Endometrial microvascular endothelial cells (primary cell): ENCODE results near the gene CLEC17A. TPM values are rescaled to one million over a fixed set of nuclear protein-coding genes. Genes with fewer than 3 reads are reported as not detected.
"Not testable (repeated sequence)": the region's sequence is repeated elsewhere in the genome, so short reads cannot be mapped to it uniquely, and the experiment has no call there.

Experiments used
- in situ Hi-C: cut with HindIII; loops from 2 replicates; pipeline ENCODE4 v1.10.0; 2017; ENCODE audit warnings: low sequenced_read_pairs, low pct_unique_long_range_greater_than_20kb; ENCODE audit errors: inconsistent ontology term
- total RNA-seq: library from RNA; depleted of rRNA; stranded (reverse); fragments of >200 nt; gene quantifications from one replicate; pipeline ENCODE4 v1.2.3, GENCODE V29; 2015; ENCODE audit errors: inconsistent ontology term

The CLEC17A gene, protein sequence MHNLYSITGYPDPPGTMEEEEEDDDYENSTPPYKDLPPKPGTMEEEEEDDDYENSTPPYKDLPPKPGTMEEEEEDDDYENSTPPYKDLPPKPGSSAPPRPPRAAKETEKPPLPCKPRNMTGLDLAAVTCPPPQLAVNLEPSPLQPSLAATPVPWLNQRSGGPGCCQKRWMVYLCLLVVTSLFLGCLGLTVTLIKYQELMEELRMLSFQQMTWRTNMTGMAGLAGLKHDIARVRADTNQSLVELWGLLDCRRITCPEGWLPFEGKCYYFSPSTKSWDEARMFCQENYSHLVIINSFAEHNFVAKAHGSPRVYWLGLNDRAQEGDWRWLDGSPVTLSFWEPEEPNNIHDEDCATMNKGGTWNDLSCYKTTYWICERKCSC
- not detected for total RNA-seq

DNA sequence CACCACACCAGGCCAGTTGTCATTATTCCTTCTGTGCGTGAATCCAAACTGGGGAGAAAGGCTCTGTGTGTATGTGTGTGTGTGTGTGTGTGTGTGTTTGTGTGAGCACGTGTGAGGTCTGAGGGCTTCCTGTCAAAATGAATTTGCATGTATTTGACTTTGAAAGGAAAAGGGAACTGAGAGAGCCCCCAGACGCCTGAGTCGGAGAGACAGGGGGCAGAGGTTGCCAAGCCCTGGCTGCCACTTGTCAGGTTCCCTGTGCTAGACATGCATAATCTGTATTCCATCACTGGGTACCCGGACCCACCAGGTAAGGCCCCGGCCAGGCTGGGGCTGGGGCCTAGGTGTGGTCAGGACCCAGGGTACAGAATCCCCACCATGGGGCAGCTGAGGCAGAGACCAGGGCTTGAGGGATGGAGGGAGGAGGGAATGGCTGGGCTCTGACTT is at the start of gene CLEC17A:
Gene CLEC17A, plus strand, starts transcription at position 191 of the 447 bp plus-strand sequence. Its CDS starts 77 bp downstream, at position 268.
- in situ Hi-C loops = no loop called here

DNA sequence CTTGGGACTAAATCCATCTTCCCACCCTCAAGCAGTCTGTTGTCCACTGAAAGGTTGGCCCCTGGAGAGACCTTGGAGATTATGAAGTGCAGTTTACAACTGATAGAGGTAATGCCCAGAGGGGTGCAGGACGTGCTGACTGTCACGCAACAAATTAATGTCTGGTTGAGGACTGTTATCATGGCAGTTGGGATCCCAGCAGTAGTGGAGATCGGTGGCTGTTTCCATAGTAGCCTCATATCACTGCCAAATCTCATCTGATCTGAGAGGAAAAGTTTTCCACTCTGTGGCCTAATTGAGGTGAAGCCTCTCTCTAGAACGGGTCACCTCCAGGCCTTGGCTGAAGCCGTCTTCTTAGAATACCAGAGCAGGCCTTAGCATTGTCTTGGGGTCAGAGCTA is 49.4 kb upstream of the CLEC17A start:
- in situ Hi-C loops = no loop called here

DNA sequence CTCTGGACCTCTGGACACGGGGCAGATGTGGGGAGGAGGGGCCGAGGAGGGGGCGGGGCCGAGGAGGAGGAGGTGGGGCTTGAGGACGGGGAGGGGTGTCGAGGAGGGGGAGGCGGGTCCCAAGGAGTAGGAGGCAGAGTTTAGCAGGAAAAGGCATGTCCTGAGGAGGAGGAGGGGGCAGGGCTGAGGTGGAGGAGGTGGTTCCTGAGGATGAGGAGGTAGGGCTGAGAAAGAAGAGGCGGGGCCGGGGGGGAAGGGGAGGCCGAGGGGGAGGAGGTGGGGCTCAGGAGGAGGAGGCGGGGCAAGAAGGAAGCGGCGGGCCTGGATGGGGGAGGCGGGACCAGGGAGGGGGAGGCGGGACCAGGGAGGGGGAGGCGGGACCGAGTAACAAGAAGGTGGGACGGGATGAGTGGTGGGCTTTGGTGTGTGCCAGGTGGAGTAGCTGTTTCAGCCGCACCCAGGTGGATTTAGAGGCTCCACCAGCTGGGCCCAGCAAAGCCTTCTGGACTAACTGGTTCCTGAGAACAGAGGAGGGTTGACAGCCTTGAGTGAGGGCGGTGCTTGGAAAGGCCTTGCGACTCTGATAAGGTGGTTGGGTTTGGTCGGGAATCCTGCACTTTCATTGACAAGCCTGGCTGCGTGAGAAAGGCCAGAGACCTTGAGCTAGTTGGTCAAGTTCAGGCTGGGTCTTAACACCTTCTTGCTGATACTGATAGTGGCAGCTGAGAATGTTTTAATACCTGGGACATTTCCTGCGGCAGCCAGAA is 45.8 kb upstream of the CLEC17A start:
- in situ Hi-C loops = no loop called here

DNA sequence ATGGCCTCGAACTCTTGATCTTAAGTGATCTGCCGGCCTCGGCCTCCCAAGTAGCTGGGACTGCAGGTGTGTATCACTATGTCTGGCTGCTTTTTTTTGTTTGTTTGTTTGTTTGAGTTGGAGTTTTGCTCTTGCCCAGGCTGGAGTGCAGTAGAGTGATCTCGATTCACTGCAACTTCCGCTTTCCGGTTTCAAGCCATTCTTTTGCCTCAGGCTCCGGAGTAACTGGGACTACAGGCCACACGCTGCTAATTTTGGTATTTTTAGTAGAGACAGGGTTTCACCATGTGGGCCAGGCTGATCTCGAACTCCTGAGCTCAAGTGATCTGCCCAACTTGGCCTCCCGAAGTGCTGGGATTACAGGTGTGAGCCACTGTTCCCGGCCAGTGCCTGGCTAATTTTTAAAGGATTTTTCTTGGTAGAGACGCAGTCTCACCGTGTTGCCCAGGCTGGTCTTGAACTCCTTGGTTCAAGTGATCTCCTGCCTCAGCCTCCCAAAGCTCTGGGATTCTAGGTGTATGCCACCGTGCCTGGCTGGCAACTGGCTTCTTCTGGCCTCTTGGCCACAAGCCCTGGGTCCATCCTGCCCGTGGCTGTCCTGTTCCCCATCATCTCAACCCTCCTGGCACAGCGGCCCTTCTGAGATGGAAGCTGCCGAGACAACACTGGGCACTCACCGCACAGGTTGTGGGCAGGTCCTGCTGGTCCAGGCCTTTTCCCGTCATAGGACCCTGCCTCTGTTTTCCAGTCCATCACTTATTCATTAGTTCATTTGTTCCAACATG is 42.0 kb upstream of the CLEC17A start:
- in situ Hi-C loops = no loop called here

DNA sequence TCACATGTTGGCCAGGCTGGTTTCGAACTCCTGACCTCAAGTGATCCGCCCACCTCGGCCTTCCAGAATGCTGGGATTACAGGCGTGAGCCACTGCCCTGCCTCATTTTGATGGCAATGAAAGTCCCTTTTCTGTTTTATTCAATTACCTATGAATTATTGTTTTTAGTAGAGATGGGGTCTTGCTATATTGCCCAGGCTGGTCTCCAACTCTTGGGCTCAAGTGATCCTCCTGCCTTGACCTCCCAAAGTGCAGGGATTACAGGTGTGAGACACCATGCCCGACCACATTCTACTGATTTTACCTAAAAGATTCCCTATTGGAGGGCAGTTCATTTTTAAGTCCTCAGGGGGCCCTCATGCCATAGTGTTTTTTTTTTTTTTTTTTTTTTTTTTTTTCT is 40.9 kb upstream of the CLEC17A start:
- in situ Hi-C loops = not testable (repeated sequence)

DNA sequence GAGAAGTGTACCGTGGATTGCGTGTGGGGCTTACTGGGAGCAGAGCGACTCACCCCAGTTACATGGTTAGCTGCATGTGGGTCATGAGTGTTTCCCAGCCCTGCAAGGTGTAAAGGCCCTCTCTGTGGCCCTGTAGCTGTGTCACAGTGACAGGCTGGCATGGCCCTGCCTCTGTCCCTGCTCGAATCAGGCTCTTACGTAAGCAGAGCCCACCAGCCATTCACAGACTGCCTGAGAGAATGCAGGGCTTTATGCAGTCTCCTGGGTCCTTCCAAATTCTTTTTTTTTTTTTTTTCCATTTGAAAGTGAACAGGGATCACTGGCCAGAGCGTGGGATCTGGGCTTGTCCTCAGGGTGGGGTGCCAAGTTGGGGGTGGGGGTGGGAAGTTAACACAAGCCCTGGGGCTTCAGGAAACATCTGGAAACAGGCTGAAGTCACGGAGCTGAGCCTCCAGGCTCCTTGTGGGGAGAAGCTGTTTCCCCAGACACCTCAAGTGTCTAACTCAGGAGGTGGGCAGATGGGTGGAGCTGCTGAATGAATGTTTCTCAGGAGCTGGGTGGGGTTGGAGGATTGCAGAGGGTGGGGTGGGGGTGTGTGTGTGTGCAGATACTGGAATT is 40.1 kb upstream of the CLEC17A start:
- in situ Hi-C loops = no loop called here

DNA sequence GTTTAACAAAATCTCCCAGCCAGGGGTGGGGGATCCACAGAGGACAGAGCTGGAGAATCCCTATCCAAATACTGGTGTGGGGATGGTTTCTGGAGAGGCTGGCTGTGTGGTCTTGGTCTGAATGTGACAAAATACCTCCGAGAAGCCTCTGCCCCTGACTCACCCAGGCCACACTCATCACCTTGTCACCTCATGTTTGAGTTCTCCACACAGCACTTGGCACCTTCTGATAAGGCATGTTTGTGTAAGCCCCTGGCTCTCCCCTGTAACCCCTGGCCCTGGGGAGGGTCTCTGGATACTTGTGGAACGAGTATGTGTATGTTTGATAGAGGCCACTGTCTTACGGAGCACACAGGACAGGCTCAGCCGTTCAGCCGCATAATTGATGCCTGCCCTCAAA is 38.8 kb upstream of the CLEC17A start:
- in situ Hi-C loops = no loop called here

DNA sequence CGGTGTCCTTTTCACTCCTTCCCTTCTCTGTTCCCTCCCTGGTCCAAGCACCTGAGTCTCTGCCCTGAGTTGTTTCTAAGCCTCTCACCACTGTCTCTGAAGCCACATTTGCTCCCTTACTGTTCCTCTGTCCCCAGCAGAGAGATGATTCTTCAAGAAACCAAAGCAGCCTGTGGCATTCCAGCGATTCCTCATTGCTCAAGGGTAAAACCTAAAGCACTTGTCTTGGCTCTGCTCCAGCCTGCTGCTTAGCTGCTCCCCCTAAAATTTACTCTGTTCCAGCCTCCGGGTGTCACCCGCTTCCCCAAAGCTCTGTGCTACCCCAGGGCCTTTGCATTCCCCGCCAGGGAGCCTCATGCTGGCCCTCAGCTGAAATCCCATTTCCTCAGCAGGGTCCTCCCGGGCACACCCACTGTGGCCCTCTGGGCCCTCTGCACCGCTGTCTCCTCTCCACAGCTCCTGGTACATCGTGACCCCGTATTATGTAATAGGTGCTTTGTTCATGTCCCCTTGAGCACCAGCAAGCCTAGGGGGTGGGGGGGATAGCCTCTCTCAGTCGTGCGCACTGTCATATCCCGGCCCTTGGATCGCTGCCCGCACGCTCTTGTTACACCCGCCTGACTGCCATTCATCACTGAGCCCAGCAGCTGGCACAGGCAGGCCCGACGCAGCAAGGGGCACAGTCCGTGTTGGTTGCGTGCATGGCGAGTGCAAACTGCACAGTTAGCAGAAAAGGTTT is 37.7 kb upstream of the CLEC17A start:
- in situ Hi-C loops = no loop called here

DNA sequence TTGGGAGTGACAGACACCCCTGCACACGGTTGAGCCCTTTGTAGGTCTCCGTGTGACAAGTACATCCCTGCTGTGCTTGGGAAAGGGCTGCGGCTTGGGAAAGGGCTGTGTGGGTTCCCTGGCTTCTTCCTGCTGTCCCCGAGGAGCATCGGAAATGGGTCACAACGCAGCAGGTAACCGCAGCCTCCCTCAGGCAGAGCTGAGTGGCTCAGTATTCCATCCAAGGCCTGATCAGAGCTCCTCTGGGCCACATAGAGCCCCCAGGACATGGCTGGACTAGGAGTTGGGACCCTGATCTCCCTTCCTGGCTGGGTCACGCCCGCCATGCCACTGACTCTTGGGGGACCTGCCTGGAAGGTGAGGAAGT is 37.2 kb upstream of the CLEC17A start:
- in situ Hi-C loops = no loop called here

DNA sequence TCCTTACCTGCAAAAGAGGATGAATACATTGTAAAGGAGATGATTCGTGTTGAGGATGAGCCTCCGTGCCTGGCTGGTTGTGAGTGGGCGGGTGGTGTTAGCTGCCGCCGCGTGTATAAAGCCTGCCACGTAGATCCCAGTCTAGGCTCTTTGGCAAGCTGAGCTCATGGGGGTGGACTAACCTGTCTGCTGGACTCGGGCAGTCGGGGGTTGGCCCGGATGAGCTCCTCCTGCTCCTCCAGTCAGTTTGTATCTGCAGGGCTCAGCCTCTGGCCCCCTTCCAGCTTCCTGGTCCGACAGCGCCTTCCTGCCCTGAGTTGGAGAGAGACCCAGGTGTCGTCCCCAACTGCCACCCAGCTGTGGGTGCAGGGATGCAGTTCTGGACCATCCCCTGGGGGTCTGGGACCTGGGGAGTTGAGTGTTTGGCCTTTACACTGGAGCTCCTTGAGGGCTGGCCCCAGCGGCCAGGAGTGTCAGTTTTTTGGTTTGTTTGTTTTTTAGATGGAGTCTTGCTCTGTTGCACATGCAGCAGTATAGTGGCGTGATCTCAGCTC is 32.6 kb upstream of the CLEC17A start:
- in situ Hi-C loops = no loop called here

DNA sequence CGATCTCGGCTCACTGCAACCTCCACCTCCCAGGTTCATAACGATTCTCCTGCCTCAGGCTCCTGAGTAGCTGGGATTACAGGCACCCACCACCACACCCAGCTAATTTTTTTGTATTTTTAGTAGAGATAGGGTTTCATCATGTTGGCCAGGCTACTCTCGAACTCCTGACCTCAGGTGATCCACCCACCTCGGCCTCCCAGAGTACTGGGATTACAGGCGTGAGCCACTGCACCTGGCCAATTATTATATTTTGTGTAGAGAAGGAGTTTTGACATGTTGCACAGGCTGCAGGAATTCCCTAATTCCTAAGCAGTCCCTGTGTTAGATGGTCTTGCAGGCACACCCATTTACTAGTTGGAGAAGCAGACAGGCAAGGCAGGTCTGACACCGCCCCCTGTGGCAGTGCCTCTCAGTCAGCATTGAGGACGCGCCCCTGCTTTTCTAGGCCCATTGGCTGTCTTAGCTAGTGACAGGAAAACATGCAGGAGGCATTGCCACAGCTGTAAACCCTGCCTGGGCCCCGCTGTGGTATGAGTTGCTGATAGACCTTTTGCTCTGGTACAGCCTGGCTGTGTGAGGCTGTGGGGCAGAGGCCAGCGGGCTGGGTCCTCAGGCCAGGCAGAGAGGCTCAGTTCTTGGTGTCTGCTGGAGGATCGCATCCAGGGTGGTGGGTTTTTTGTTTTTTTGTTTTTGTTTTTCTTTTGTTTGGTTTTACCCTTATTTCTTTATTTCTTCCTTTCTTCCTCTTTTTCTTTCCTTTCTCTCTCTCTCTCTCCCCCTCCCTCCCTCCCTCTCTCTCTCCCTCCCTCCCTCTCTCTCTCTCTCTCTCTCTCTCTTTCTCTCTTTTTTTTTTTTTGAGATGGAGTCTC is 31.5 kb upstream of the CLEC17A start:
- in situ Hi-C loops = not testable (repeated sequence)

DNA sequence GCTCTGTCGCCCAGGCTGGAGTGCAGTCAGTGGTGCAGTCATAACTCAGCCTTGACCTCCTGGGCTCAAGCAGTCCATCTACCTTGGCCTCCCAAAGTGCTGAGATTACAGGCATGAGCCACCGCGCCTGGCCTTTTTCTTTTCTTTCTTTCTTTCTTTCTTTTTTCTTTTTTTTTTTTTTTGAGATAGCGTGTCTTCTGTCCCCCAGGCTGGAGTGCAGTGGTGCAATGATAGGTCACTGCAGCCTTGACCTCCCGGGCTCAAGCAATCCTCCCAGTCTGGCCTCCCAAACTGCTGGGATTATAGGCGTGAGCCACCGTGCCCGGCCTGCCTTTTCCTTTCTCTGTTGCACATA is 30.9 kb upstream of the CLEC17A start:
- in situ Hi-C loops = not testable (repeated sequence)

DNA sequence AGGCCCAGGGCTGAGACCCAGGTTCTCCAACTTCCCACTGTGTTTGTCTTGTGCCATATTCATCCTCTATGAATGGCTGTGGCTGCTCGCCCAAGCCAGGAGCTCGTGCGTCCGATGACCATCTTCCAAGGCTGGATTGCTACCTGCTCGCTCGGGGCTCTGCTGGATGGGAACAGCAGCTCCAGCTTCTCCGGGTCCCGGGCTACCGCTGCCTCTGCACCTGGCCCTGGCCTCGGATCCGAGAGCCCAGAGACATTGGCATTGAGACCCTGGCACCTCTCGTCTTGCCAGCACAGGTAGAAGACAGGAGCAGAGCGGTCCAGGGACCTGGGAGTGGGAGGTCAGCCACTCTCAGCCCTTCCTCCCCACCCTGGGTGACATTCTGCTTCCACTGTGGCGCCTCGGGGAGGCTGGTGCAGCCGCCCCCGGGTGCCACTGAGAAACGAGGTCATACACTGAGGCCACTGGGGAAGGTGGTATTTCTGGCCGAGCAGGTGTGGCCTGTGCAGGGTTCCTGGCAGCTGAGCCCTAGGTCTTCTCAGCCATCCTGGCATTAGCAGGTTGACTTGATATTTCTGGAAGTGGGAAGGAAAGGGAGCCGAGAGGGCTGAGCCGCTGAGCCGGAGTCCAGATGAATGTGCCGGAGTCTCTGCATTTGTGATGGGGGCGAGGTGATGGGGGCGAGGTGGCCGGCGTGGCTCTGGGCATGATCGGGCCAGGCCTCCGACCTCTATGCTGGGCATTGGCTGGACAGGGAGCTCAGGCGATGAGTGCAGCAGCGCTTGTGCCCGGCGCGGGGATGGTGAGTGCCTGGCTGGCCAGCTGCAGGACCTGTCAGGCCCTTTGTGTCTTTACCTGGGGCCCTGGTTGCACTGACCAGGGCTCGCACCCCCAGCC is 29.6 kb upstream of the CLEC17A start:
- in situ Hi-C loops = no loop called here

DNA sequence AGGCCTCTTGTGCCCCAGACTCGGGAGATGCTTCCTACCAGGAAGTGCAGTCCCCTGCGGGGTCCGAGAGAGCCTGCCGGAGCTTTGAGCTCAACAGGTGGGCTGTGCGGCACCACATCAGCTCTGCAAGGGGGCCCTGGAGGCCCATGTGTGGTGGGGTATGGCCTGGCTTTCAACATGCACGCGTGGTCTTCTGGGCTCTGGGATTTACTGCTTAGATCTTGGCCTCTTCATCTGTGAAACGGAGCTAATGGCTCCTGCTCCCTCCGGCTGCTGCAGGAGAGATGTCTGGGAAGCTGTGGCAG is 29.0 kb upstream of the CLEC17A start:
- in situ Hi-C loops = no loop called here

DNA sequence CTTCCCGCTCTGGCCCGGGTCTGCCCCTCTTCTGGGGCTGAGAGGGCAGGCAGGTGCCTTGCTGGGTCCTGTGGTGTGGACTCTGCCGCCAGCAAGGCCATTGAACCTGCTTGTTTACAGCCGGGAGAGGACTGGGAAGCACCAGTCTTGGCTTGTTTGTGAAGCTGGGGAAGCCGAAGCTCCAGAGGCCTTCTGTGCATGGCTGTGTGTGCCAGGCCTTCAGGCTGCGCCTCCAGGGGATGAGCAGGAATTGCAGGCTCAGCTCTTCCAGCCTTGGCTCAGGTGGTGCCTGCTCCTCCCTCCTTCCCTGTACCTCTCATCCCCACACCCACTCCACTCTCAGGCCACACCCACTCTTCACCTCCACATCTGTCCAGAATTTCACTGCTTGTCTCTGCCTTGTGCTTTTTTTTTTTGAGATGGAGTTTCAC is 28.5 kb upstream of the CLEC17A start:
- in situ Hi-C loops = no loop called here

DNA sequence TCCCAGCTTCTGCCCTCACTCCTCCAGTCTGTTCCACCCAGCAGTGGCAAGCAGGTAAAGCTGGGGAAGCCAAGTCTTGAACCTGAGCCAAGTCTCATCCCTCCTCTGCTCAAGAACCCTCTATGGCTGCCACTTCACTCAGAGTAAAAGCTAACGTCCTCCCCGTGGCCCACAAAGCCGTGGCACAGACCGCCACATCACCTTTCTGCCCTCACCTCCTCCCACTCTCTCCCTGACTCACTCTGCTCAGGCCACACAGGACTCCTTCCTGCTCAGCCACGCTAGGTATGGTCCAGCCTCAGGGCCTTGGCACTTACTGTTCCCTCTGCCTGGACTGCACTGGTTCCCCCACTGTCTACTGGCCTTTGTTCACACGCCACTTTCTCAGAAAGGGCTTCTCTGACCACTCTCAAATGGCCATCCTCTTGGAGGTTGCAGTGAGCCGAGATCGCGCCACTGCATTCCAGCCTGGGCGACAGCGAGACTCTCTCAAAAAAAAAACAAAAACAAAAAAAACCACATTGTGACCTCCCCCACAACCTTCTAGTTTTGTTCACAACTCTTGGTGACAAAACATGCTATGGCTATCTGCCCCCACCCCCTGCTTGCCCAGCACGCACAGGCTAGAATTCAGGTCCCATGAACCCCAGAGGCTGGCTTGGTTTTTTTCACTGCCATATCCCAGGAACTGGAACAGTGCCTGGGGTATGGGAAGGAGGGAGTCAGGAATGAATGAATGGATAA is 26.8 kb upstream of the CLEC17A start:
- in situ Hi-C loops = no loop called here
